Left colon (tissue), 2 donors: ENCODE data around the gene SUPT20HL2. TPM values are rescaled to one million over a fixed set of nuclear protein-coding genes. Genes with fewer than 3 reads are reported as not detected.
"Not testable (repeated sequence)": the region's sequence is repeated elsewhere in the genome, so short reads cannot be mapped to it uniquely, and the experiment has no call there.

Experiments used
- ATAC-seq: fragments of 200-7000 bp; cut with Tn5 transposase; one replicate; pipeline ENCODE4 v1.9.1; 2020; ENCODE audit warnings: mild to moderate bottlenecking, moderate library complexity
- DNase-seq, 2 donors: peaks; one replicate each; pipeline ENCODE4 v3.0.0-alpha.2; 2020
- intact Hi-C, 2 donors: fragments of 100-400 bp; cut with DNase I in 1 of 2; cut with micrococcal nuclease in 1 of 2; formaldehyde crosslinking; loops; one replicate each; pipeline versions ENCODE4 v1.11.2 to v1.14.0; 2022; cut with DNase I, micrococcal nuclease
- total RNA-seq, 2 donors: library from RNA; stranded (reverse); fragmentation: NEBNext Ultra II Directional; extraction: Animal tissue kit (Norgen Biotek cat#: 25700); gene quantifications; one replicate each; pipeline ENCODE4 v1.2.1, GENCODE V29; 2021
- donor health status: DM: no; HTN: no; CAD: no.
- donor health status: DM: yes; HTN: yes; CAD: no.

The SUPT20HL2 gene
- total RNA-seq, 2 donors from 2014 or later, result not detected

- not testable (repeated sequence) for ATAC-seq
Observed at GRCh38 chrX:24311507-24312248, 2.2 kb downstream of the SUPT20HL2 start.

DNA sequence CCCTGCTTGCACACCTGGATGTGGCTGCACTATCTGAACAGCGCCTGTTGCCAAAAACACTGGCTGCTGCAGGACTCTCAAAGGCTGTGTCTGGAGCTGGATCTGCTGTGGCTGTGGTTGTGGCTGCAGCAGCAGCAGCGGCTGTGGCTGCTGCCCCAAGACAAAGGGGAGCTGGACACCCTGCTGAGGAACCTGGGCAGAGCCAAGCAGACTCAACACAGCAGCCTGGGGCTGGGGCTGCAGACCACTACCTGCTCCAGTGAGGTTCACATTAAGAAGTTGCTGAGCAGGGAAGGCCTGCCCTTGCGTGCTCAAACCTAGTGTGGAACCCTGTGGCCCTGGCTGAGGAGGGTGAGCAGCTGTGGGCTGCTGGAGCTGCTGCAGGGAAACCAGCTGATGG, 3.0 kb downstream of the SUPT20HL2 start:
- ATAC-seq, DNase-seq, intact Hi-C loops: not testable (repeated sequence)

More at GRCh38 chrX:24311507-24312248, 2.2 kb downstream of the SUPT20HL2 start:
- DNase-seq, intact Hi-C loops: not testable (repeated sequence)

GRCh38 chrX:24309580-24310374, 4.1 kb downstream of the SUPT20HL2 start:
- ATAC-seq, intact Hi-C loops, DNase-seq: not testable (repeated sequence)

- intact Hi-C loops, ATAC-seq, DNase-seq: not testable (repeated sequence)
Observed at GRCh38 chrX:24308803-24309202, 5.1 kb downstream of the SUPT20HL2 start.

DNA sequence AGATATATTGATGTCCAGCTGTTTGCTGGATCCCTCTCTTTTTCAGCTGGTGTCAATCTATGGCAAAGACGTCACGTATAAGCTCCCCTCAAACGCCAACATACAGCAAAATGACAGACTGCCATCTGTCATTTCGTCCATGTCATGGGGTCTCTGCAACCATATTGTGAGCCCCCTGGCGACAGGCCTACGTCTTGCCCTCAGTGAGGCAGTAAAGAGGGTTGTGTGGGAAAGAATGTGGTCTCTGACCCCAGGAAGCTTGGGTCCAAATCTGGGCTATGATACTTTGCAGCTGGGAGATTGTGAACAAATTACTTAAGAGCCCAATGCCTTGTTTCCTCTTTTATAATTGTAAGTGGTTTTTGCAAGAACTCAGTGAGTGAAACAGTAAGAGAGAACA, 7.4 kb downstream of the SUPT20HL2 start:
- ATAC-seq (no peak), DNase-seq (no peak)
- intact Hi-C loops, result no loop called here

GRCh38 chrX:24305905-24306304, 8.0 kb downstream of the SUPT20HL2 start:
- ATAC-seq (no peak), DNase-seq (no peak)
- intact Hi-C loops, result no loop called here

DNA sequence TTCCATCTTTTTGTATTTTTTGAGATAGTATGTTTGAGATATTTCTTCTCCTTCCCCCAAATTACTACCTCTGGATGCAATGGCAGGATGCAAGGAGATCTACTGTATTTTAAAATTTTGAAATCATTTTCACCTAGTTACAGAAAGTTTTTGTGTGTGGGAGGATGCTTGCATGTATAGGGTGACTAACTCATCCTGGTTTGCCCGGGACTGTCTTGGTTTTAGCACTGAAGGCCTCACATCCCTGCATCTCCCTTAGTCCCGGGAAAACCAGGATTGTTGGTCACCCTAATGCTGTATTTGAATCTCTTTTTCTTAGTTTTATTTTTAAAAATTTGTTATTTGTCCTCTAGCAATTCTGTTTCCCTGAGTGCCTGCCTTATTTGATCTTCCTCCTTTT, 12.1 kb downstream of the SUPT20HL2 start:
- DNase-seq (no peak), ATAC-seq (no peak)
- intact Hi-C loops, result no loop called here

GRCh38 chrX:24301060-24301459, 12.8 kb downstream of the SUPT20HL2 start:
- DNase-seq (no peak), ATAC-seq (no peak)
- intact Hi-C loops, result no loop called here

GRCh38 chrX:24298191-24298590, 15.7 kb downstream of the SUPT20HL2 start:
- intact Hi-C loops, result no loop called here
- DNase-seq, result no peak
- no peak for ATAC-seq

DNA sequence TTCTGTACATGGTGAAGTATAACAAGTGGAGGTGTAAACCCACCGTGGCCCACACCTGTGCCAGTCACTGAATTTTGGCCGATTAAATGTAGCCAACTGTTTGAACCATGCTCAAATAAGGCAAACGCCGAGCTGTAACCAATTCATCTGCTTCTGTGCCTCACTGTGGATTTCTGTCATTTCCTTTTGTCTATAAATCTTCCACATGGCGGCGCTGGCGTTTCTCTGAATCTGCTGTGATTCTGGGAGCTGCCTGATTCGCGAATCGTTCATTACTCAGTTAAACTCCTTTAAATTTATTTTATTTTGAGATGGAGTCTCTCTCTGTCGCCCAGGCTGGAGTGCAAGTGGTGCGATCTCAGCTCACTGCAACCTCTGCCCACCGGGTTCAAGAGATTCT, 19.2 kb downstream of the SUPT20HL2 start:
- DNase-seq (no peak), ATAC-seq (no peak)
- intact Hi-C loops, result no loop called here

DNA sequence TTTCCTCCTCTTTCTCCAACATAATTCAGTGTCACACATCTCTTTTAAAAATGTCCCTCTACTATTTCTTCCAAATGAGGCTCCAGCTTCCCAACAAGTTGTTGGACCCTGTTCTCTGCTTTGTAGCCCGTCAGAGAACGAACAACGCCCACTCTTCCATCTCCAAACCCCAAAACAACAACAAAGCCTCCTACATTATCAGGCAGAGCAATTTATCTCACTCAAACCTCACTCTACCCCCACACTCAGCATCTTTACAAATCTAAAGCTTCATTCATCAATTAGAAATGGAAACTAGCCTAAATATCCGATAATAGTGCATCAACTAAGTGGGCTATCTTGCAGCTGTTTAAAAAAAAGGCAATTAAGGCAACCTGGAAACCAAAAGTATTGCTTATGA, 20.5 kb downstream of the SUPT20HL2 start:
- ATAC-seq, result no peak

GRCh38 chrX:24292353-24292752, 21.5 kb downstream of the SUPT20HL2 start:
- DNase-seq (peak in 1 of 2 donors; percentile 38), ATAC-seq (no peak)
- intact Hi-C loops, result no loop called here

More for the DNA sequence above, 20.5 kb downstream of the SUPT20HL2 start:
- intact Hi-C loops, result no loop called here
- no peak for DNase-seq

DNA sequence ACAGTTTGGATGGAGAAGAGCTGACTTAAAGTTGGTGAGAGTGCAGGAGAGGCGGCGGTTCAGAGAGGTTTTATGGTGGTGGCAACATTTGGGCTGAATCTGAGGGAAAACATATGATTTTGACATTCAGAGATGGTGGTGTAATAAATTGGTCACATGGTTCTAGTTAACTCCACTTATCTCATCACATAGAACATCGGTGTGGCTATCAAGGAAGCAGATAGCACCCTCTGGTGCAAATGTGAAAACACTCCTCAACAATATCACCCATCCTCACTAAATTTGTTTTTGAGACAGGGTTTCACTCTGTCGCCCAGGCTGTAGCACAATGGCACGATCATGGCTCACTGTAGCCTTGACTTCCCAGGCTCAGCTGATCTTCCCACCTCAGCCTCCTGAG, 28.8 kb downstream of the SUPT20HL2 start:
- ATAC-seq (peak; percentile 54), DNase-seq (no peak)
- intact Hi-C loops, result no loop called here

DNA sequence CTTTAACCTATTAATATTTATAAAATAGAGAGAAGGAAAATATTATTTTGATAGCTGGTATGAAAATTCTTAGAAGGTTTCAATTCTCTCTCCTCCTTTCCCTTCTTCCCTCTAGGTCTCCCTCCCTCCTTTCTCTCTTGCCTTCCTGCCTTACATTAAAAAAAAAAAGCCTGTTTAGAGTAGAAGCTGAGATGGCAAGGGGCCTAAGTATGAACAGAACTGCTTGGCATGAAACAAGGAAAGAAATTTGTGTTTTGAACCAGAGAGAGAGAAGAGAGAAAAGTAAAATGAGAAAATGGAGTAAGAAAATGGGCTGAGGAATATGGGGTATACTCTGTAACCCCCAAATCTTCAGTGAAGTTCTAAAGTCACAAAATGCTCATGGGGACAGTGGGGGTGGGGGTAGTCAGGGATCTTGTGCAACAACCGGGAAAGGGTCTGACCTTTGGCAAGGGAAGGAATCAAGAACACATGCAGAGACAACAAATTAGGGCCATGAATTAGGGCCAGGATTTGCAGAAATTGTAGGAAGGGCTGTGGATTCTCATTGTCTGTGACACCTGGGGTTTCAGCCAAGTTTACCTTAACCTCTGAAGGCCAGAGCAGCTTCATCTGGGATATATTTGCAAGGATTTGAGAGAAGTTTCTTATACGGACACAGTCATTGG, 30.6 kb downstream of the SUPT20HL2 start:
- DNase-seq, result no peak
- ATAC-seq, result no peak
- intact Hi-C loops, result no loop called here

GRCh38 chrX:24282381-24283126, 31.3 kb downstream of the SUPT20HL2 start:
- no peak for ATAC-seq
- no peak for DNase-seq
- intact Hi-C loops, result no loop called here

GRCh38 chrX:24277405-24277804, 36.5 kb downstream of the SUPT20HL2 start:
- no peak for ATAC-seq

GRCh38 chrX:24276015-24276414, 37.9 kb downstream of the SUPT20HL2 start:
- DNase-seq (no peak), ATAC-seq (no peak)
- intact Hi-C loops, result no loop called here

More at GRCh38 chrX:24277405-24277804, 36.5 kb downstream of the SUPT20HL2 start:
- intact Hi-C loops, result no loop called here
- no peak for DNase-seq

DNA sequence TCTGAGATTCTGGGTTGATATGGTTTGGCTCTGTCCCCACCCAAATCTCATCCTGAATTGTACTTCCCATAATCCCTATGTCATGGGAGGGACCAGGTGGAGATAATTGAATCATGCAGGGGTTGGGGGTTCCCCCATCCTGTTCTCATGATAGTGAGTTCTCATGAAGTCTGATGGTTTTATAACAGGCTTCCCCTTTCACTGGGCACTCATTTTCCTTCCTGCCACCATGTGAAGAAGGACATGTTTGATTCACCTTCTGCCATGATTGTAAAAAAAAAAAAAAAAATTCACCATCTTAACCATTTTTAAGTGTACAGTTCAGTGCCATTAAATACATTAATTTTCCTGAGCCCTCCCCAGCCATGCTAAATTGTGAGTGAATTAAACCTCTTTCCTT, 42.6 kb downstream of the SUPT20HL2 start:
- intact Hi-C loops, result no loop called here
- ATAC-seq (no peak), DNase-seq (no peak)

- ATAC-seq (no peak), DNase-seq (no peak)
- intact Hi-C loops, result no loop called here
Observed at GRCh38 chrX:24268786-24269185, 45.1 kb downstream of the SUPT20HL2 start.
